HepG2 (cell line): ENCODE results near the gene SMDT1. TPM values are rescaled to one million over a fixed set of nuclear protein-coding genes. Genes with fewer than 3 reads are reported as not detected.

Experiments used
- ARHGAP35 ChIP-seq: sonication (generic); formaldehyde crosslinking; IDR thresholded peaks from 2 replicates; pipeline ENCODE4 v1.9.0; 2022; ENCODE audit warnings: mild to moderate bottlenecking, inconsistent platforms, moderate library complexity, missing genetic modification reagents, borderline replicate concordance
- ATF2 ChIP-seq: sonication (generic); formaldehyde crosslinking; IDR thresholded peaks from 2 replicates; pipeline ENCODE4 v1.4.0; 2020; ENCODE audit warnings: missing genetic modification reagents
- GABPB1 ChIP-seq: IDR thresholded peaks from 2 replicates; pipeline ENCODE4 v1.6.1; 2016; ENCODE audit warnings: mild to moderate bottlenecking, missing genetic modification reagents, moderate library complexity, missing compliant biosample characterization
- GATAD1 ChIP-seq: IDR thresholded peaks from 2 replicates; pipeline ENCODE4 v1.6.1; 2016; ENCODE audit warnings: missing genetic modification reagents, missing compliant biosample characterization
- MEIS2 ChIP-seq: sonication (generic); formaldehyde crosslinking; IDR thresholded peaks from 2 replicates; pipeline ENCODE4 v1.9.0; 2021; ENCODE audit warnings: mild to moderate bottlenecking, missing genetic modification reagents
- NR1H2 ChIP-seq: sonication (generic); formaldehyde crosslinking; IDR thresholded peaks from 2 replicates; pipeline ENCODE4 v1.8.1; 2022; ENCODE audit warnings: low read depth, missing genetic modification reagents, borderline replicate concordance
- RBFOX2 ChIP-seq: fragments of 200-400 bp; formaldehyde crosslinking; IDR thresholded peaks from 2 replicates; pipeline ENCODE4 v1.6.1; 2017; ENCODE audit warnings: low read depth, mild to moderate bottlenecking, low read length
- RFXAP ChIP-seq: sonication (generic); formaldehyde crosslinking; IDR thresholded peaks from 2 replicates; pipeline ENCODE4 v1.4.0; 2020; ENCODE audit warnings: missing genetic modification reagents, borderline replicate concordance
- SIN3A ChIP-seq: IDR thresholded peaks from 2 replicates; pipeline ENCODE4 v1.6.1; 2011; ENCODE audit warnings: low read depth, mild to moderate bottlenecking, control low read depth, low read length, borderline replicate concordance
- SP4 ChIP-seq: sonication (generic); formaldehyde crosslinking; IDR thresholded peaks from 2 replicates; pipeline ENCODE4 v1.8.1; 2023; ENCODE audit warnings: mild to moderate bottlenecking, missing genetic modification reagents
- ZBTB20 ChIP-seq: sonication (generic); formaldehyde crosslinking; IDR thresholded peaks from 2 replicates; pipeline ENCODE4 v1.8.1; 2023; ENCODE audit warnings: missing genetic modification reagents, low read depth, mild to moderate bottlenecking, borderline replicate concordance
- ZFP37 ChIP-seq: sonication (generic); formaldehyde crosslinking; IDR thresholded peaks from 2 replicates; pipeline ENCODE4 v1.4.0; 2020; ENCODE audit warnings: missing genetic modification reagents, borderline replicate concordance
- ZFP62 ChIP-seq: sonication (generic); formaldehyde crosslinking; IDR thresholded peaks from 2 replicates; pipeline ENCODE4 v1.4.0; 2020; ENCODE audit warnings: missing genetic modification reagents
- ZNF543 ChIP-seq: sonication (generic); formaldehyde crosslinking; IDR thresholded peaks from 2 replicates; pipeline ENCODE4 v1.4.0; 2020; ENCODE audit warnings: mild to moderate bottlenecking, missing genetic modification reagents
- ZNF598 ChIP-seq: sonication (generic); formaldehyde crosslinking; IDR thresholded peaks from 2 replicates; pipeline ENCODE4 v1.5.1; 2020; ENCODE audit warnings: mild to moderate bottlenecking, missing genetic modification reagents, borderline replicate concordance
- ZNF747 ChIP-seq: sonication (generic); formaldehyde crosslinking; IDR thresholded peaks from 2 replicates; pipeline ENCODE4 v1.8.1; 2023; ENCODE audit warnings: missing genetic modification reagents, mild to moderate bottlenecking, borderline replicate concordance
- ZNF850 ChIP-seq: sonication (generic); formaldehyde crosslinking; conservative IDR thresholded peaks from 2 replicates; pipeline ENCODE4 v1.9.0; 2021; ENCODE audit warnings: mild to moderate bottlenecking, missing genetic modification reagents
- polyA plus RNA-seq, 8 experiments: library from polyadenylated mRNA; depleted of rRNA in 3 of 8; stranded (reverse) in 7 of 8; unstranded in 1 of 8; fragments of >200 nt; fragmentation: Illumina TruSeq in 4 of 8; extraction: Trizol in 4 of 8; gene quantifications; 2 replicates each; pipeline versions ENCODE4 v1.2.1 to v1.2.3, GENCODE V29; 2011 to 2016; ENCODE audit warnings: low read depth in 4 of 8, missing spikeins in 1 of 8, mixed read lengths in 1 of 8; ENCODE audit not compliant: insufficient read depth in 1 of 8
- total RNA-seq, 5 experiments: library from RNA; depleted of rRNA; stranded (reverse); fragments of >200 nt; fragmentation: Illumina TruSeq; extraction: Trizol; gene quantifications; 2 replicates each; pipeline ENCODE4 v1.2.3, GENCODE V29; 2016; ENCODE audit warnings: low read depth in 1 of 5
- TF ChIP-seq, protein P1 (sequence below): sonication (generic); formaldehyde crosslinking; IDR thresholded peaks from 2 replicates; pipeline ENCODE4 v1.5.1; 2020; ENCODE audit warnings: mild to moderate bottlenecking, missing genetic modification reagents
- TF ChIP-seq, protein P2 (sequence below): sonication (generic); formaldehyde crosslinking; IDR thresholded peaks from 2 replicates; pipeline ENCODE4 v1.4.0; 2020; ENCODE audit warnings: mild to moderate bottlenecking, missing genetic modification reagents
- TF ChIP-seq, protein P3 (sequence below): IDR thresholded peaks from 2 replicates; pipeline ENCODE4 v1.6.1; 2016

Gene SMDT1
- total and polyA plus RNA-seq, 2 of the 13 experiments (the other 11 are each of a cell fraction or from before 2014, with no cell fraction given), result 8.3 to 26.6 TPM

GRCh38 chr22:42070517-42071422 is 8.7 kb upstream of the SMDT1 start, which contains the start of gene NAGA (continued):
- TF ChIP-seq, protein P1, sequence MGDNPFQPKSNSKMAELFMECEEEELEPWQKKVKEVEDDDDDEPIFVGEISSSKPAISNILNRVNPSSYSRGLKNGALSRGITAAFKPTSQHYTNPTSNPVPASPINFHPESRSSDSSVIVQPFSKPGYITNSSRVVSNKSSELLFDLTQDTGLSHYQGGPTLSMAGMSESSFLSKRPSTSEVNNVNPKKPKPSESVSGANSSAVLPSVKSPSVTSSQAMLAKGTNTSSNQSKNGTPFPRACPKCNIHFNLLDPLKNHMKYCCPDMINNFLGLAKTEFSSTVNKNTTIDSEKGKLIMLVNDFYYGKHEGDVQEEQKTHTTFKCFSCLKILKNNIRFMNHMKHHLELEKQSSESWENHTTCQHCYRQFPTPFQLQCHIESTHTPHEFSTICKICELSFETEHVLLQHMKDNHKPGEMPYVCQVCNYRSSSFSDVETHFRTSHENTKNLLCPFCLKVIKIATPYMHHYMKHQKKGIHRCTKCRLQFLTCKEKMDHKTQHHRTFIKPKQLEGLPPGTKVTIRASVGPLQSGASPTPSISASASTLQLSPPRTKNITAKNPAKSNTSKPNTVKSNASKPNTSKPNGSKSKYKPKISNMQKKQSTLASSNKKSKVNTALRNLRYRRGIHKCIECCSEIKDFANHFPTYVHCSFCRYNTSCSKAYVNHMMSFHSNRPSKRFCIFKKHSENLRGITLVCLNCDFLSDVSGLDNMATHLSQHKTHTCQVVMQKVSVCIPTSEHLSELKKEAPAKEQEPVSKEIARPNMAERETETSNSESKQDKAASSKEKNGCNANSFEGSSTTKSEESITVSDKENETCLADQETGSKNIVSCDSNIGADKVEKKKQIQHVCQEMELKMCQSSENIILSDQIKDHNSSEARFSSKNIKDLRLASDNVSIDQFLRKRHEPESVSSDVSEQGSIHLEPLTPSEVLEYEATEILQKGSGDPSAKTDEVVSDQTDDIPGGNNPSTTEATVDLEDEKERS, result peak; percentile 56; the same call in 1 of the 2 replicates
- peak; percentile 87 for TF ChIP-seq GATAD1 (CRISPR knock-in tag)
- TF ChIP-seq ZNF598 (CRISPR knock-in tag), result peak; percentile 61; the same call in 1 of the 2 replicates
- peak; percentile 78; the same call in 1 of the 2 replicates for TF ChIP-seq SP4 (CRISPR knock-in tag)
- TF ChIP-seq, protein P2, sequence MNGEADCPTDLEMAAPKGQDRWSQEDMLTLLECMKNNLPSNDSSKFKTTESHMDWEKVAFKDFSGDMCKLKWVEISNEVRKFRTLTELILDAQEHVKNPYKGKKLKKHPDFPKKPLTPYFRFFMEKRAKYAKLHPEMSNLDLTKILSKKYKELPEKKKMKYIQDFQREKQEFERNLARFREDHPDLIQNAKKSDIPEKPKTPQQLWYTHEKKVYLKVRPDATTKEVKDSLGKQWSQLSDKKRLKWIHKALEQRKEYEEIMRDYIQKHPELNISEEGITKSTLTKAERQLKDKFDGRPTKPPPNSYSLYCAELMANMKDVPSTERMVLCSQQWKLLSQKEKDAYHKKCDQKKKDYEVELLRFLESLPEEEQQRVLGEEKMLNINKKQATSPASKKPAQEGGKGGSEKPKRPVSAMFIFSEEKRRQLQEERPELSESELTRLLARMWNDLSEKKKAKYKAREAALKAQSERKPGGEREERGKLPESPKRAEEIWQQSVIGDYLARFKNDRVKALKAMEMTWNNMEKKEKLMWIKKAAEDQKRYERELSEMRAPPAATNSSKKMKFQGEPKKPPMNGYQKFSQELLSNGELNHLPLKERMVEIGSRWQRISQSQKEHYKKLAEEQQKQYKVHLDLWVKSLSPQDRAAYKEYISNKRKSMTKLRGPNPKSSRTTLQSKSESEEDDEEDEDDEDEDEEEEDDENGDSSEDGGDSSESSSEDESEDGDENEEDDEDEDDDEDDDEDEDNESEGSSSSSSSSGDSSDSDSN (CRISPR knock-in tag), result peak; percentile 85
- no peak for TF ChIP-seq ZFP62 (CRISPR knock-in tag)
- 0 out of 2 replicates have a peak, but pooled peaks have one; percentile 47 for TF ChIP-seq MEIS2 (CRISPR knock-in tag)
- peak; percentile 84 for TF ChIP-seq GABPB1 (CRISPR knock-in tag)
- 0 out of 2 replicates have a peak, but pooled peaks have one; percentile 59 for TF ChIP-seq ZNF747 (CRISPR knock-in tag)
- peak; percentile 82 for TF ChIP-seq RBFOX2
- TF ChIP-seq, protein P3, sequence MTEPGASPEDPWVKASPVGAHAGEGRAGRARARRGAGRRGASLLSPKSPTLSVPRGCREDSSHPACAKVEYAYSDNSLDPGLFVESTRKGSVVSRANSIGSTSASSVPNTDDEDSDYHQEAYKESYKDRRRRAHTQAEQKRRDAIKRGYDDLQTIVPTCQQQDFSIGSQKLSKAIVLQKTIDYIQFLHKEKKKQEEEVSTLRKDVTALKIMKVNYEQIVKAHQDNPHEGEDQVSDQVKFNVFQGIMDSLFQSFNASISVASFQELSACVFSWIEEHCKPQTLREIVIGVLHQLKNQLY (CRISPR knock-in tag), result 0 out of 2 replicates have a peak, but pooled peaks have one; percentile 25
- peak; percentile 81; the same call in 1 of the 2 replicates for TF ChIP-seq ARHGAP35 (CRISPR knock-in tag)
- TF ChIP-seq NR1H2 (CRISPR knock-in tag), result 0 out of 2 replicates have a peak, but pooled peaks have one; percentile 19
- peak; percentile 60; the same call in 1 of the 2 replicates for TF ChIP-seq RFXAP (CRISPR knock-in tag)
- TF ChIP-seq ZNF850 (CRISPR knock-in tag), result 0 out of 2 replicates have a peak, but pooled peaks have one; percentile 36
- peak; percentile 77; the same call in 1 of the 2 replicates for TF ChIP-seq SIN3A
- no peak; the same call in 1 of the 2 replicates for TF ChIP-seq ZBTB20 (CRISPR knock-in tag)
- peak; percentile 74 for TF ChIP-seq ZFP37
- TF ChIP-seq ATF2 (CRISPR knock-in tag), result 0 out of 2 replicates have a peak, but pooled peaks have one; percentile 29
- peak; percentile 89 for TF ChIP-seq ZNF543 (CRISPR knock-in tag)
